Colon (tissue), 2 donors: ENCODE data around the gene PLA2G2D.

Source experiments
- FAIRE-seq: peaks from 2 replicates; lab custom pipeline; 2012; peaks lifted over from hg19 to GRCh38; lab: Jason Lieb, UNC
- donor health status: control.
- donor health status: control.

Gene PLA2G2D

DNA sequence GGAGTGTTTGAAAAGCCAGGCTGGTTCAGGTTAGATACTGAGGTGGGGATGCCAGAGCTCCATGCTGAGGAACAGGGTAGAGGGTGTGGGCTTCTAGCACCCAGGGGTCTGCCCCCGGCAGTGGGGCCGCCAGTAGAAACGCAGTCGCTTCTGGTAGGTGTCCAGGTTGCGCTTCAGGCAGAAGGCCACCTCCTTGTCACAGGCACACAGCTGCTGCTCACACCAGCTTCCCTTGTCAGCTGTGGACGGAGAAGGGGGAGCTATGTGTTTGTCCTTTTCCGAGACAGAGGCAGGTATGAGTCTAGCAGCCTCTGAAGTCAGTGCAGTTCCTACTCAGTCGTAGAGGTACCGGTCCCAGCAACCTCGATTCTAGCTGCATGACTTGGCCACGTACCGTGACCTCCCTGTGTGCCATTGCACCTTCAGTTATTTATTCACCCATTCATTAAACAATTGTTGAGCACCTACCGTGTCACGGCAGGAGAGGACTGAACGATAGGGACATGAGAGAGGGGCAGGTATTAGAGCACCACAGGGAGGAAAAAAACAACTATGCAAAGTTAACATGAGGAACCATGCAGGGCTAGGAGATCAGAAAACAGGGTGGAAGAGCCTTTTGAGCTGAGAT lies 5.2 kb downstream of the PLA2G2D start:
- no peak for FAIRE-seq

- no peak for FAIRE-seq
Measured at GRCh38 chr1:20112279-20113000, 6.9 kb downstream of the PLA2G2D start.

DNA sequence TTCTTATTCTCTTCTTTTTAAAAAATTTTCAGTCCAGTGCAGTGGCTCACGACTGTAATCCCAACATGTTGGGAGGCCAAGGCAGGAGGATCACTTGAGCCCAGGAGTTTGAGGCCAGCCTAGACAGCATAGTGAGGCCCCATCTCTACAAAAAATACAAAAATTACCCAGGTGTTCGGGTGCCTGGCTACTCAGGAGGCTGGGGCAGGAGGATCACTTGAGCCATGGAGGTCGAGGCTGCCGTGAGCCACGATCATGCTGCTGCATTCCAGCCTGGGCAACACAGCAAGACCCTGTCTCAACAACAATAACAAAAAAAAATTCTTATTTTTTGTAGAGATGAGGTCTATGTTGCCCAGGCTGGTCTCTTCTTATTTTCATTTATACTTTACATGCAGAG lies 7.9 kb downstream of the PLA2G2D start:
- no peak for FAIRE-seq

- FAIRE-seq = no peak
Measured at GRCh38 chr1:20110679-20111078, 8.7 kb downstream of the PLA2G2D start.

- FAIRE-seq = no peak
Measured at GRCh38 chr1:20109223-20109856, 10.0 kb downstream of the PLA2G2D start.

- no peak for FAIRE-seq
Measured at GRCh38 chr1:20108366-20109123, 10.8 kb downstream of the PLA2G2D start.

DNA sequence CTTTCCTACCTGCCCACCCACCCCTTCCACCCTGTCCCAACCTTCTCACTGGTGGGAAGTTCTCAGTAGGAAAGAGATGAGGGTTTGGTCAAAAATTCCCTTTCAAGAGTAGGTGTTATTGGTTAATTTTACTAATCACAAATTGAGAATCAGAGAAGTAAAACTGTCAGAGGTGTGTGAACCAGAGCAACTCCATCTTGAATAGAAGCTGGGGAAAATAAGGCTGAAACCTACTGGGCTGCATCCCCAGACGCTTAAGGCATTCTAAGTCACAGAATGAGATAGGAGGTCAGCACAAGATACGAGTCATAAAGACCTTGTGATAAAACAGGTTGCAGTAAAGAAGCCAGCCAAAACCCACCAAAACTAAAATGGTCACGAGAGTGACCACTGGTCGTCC lies 11.5 kb downstream of the PLA2G2D start:
- no peak for FAIRE-seq

DNA sequence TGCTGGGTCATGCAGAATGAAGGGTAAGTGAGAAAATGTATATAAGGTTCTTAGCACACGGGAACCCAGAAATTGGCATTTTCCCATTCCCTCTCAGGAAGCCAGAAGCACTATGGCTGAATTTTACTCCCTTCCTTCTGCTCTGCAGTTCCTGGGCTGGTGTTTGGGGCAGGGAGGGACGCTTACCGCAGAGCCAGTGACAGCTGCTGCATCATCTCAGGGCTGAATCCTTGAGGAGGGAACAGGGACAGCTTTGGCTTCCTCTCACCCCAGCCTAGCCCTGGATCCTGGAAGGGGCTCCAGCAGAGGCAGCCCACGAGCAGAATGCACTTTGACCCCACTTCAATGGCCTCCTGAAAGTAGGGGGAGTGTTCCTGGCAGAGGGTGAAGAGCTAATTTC lies 12.0 kb downstream of the PLA2G2D start:
- FAIRE-seq = no peak

DNA sequence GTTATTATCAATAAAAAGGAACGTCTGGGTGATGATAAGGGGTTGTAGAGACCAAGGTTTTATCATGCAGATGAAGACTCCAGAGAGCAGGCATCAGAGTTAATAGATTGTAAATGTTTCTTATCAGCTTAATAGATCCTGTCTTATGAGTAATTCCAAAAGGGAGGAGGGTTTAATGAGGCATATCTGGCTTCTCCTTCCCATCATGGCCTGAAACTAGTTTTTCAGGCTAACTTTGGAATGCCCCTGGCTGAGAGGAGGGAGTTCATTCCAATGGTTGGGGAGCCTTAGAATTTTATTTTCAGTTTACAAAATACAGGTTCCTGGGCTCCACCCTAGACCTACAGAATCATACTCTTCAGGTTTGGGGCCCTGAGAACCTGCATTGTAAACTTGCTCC lies 13.5 kb downstream of the PLA2G2D start:
- FAIRE-seq = no peak

DNA sequence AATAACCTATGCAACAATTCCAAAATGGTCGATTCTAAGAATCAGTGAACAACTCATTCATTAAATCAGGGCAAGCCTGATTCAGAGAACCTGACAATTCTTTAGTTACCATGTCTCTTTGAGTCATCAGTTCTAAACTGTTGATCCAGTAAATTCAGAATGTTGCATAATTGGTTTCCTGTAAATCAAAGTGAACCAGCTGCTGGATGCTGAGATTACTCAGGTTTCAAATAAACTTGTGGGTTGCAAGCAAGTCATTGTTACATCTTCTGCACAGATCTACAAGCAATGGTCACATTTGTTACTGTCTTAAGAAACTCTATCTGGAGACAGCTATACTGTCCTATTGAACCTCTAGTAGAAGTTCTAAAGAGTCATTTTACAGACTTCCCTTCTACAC lies 16.5 kb downstream of the PLA2G2D start:
- FAIRE-seq = no peak

DNA sequence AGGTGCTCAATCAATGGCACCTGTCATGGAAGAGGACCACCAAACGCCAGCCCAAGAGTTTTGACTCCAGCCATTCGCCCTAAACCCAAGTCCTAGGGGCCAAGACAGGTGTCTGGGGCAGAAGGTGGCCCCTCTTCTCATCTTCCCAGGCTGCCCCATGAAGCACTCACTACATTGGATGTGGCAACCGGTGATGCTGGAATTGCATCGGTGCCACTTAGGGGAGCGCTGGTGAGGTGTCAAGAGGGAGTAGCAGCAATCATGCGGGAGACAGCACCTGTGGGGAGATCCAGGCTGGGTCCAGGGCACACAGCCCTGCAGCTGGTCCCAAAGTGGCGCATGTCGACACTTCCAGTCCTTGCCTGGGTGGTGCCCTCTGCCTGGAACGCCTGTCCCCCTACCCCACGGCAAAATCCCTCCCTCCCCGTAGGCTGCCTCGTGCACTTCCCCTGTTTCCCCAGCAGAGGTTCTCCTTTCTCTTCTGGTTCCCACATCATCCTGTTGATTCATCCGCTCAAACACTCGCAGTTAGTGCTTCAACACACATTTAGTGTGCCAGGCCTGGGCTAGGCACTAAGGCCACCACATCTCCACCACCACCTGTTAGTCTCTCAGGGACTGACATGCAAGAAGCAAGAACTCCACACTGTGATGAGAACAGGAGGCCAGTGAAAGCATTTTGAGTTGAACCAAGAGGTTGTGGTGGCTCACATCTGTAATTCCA lies 18.5 kb downstream of the PLA2G2D start:
- FAIRE-seq = no peak

GRCh38 chr1:20099533-20099932 lies 19.8 kb downstream of the PLA2G2D start:
- FAIRE-seq = no peak

- no peak for FAIRE-seq
Measured at GRCh38 chr1:20096840-20097447, 22.4 kb downstream of the PLA2G2D start.

- FAIRE-seq = no peak
Measured at GRCh38 chr1:20095564-20096434, 23.5 kb downstream of the PLA2G2D start.

DNA sequence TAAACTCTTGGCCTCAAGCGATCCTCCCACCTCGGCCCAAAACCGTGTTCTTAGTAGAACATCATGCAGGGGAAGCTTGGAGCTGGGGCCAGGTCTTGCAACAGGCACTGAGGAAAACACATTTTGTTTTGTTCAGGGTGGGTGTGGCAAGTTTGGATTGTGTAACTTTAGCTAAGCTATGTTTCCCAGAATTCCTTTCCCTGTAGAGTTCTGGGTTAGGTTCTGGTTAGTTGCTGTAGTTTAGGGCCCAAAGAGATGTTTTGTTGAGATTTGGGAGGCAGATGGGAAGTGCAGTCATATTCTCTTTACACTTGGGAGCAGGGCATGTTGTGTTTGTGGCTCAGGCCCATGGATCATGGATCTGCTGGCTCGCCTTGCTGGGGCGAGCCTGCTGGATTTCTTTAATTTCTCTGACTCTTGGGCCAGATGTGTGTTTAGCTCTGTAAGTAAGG lies 25.4 kb downstream of the PLA2G2D start:
- no peak for FAIRE-seq

DNA sequence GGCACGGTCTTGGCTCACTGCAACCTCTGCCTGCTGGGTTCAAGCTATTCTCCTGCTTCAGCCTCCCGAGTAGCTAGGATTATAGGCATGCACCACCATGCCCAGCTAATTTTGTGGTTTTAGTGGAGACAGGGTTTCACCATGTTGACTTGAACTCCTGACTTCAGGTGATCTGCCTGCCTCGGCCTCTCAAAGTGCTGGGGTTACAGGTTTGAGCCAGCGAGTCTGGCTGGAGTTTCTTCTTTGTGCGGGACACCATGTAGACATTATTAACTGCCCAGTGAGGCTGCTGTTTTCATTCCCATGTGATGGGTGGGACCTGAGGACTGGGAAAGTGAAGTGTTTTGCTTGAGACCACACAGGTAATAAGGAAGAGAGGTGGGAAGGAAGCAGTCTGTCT lies 26.0 kb downstream of the PLA2G2D start:
- FAIRE-seq = no peak

GRCh38 chr1:20090641-20091040 lies 28.7 kb downstream of the PLA2G2D start:
- FAIRE-seq = no peak

- FAIRE-seq = no peak
Measured at GRCh38 chr1:20090119-20090518, 29.2 kb downstream of the PLA2G2D start.

DNA sequence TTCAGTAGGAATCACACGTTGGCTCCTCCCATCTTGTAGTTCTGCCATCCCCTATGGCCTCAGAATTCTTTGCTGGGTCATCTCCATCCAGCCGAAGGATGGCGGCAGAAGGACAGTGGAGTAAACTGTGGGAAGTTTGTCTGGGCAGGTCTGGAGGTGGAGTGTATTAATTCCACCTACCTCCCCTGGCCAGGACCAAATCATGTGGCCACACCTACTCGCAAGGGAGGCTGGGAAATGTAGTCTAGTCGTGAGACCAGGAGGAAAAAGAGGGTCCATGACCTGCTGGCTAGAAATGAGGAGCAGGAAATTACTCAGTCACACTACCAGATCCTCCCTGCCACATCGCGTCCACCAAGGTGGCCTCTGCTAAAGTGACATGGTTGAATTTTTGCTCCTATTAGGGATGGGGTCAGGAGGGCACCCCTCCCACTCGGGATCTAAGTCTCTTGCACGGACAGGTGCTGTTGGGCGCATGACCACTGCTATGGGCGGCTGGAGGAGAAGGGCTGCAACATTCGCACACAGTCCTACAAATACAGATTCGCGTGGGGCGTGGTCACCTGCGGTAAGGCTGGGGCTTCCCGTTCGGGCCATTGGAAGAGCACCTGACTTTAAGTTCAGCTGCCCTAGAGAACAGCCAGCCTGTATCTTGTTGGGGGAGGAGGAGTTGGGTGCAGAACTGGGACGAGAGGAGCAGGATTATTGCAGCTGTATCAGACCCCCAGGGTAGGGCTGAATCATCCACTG lies 29.8 kb downstream of the PLA2G2D start:
- FAIRE-seq = no peak

DNA sequence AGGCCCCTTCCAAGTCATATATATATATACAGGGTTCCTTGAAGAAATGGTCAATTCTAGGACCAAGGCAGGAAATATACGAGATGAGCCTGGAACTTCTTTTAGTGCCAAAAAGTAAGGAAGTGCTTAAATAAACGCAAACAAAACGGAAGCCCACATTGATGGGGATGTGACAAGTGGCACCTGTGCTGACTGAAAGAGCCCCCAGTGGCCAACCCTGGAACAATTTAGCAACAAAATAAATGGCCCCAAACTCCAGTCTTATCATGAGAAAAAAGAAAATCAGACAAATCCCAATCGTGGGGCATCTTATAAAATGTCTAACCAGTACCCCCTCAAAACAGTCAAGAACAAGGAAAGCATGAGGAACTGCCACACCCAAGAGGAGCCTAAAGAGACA lies 31.7 kb downstream of the PLA2G2D start:
- FAIRE-seq = no peak
